K562 (cell line): ENCODE data around the gene PIWIL1. TPM values are rescaled to one million over a fixed set of nuclear protein-coding genes. Genes with fewer than 3 reads are reported as not detected.

Experiments used
- ATAC-seq: fragments of 200-7000 bp; cut with Tn5 transposase; 3 replicates; pipeline ENCODE4 v1.9.1; 2020; ENCODE audit warnings: moderate library complexity
- BruUV-seq: library from RNA; stranded (reverse); fragments of 400-500 nt; replicated peaks from 2 replicates; lab custom pipeline; 2021; lab: Mats Ljungman, UMichigan
- CTCF ChIA-PET: fragments of 300-600 bp; formaldehyde crosslinking; extraction: SDS; loops from one replicate; lab custom pipeline; 2021; ENCODE audit warnings: low intra/inter-chr PET ratio; lab: Yijun Ruan, JAX
- POLR2A ChIA-PET: fragments of 300-600, 350-650 bp; sonication (Branson Sonifier 250); formaldehyde crosslinking; extraction: SDS; loops from one replicate; lab custom pipeline; 2021; ENCODE audit warnings: antibody characterized with exemption, inconsistent platforms; lab: Yijun Ruan, JAX
- DNase-seq, 4 experiments: peaks; one replicate each; pipeline versions ENCODE4 v3.0.0 to v3.0.0-alpha.2; 2011 to 2018; ENCODE audit warnings: low spot score in 3 of 4, mixed read lengths in 3 of 4; ENCODE audit errors: extremely low read depth in 1 of 4
- FAIRE-seq: peaks from 2 replicates; lab custom pipeline; 2011; peaks lifted over from hg19 to GRCh38; lab: Jason Lieb, UNC
- H2AFZ ChIP-seq: 2 replicates; pipeline ENCODE4 v1.6.0; 2011; ENCODE audit warnings: low read depth, low read length, control low read depth, inconsistent platforms
- H3K27ac ChIP-seq: fragments of 200-600 bp; 3 replicates; pipeline ENCODE4 v1.8.0; 2011; ENCODE audit warnings: low read depth, mild to moderate bottlenecking, control low read depth, inconsistent platforms, low read length, moderate library complexity, mixed read lengths; ENCODE audit errors: extremely low read depth
- H3K27me3 ChIP-seq, 2 experiments: fragments of 300-600 bp in 1 of 2; 2 replicates in 1 of 2; 3 replicates in 1 of 2; pipeline versions ENCODE4 v1.6.0 to v1.8.0; 2011; ENCODE audit warnings: inconsistent platforms in 2 of 2, low read length in 2 of 2, mild to moderate bottlenecking in 1 of 2, mixed read lengths in 1 of 2, moderate library complexity in 1 of 2; ENCODE audit not compliant: control insufficient read depth in 2 of 2, insufficient read depth in 2 of 2
- H3K36me3 ChIP-seq: fragments of 300-600 bp; 3 replicates; pipeline ENCODE4 v1.8.0; 2011; ENCODE audit warnings: mild to moderate bottlenecking, low read length, inconsistent platforms; ENCODE audit not compliant: control insufficient read depth, insufficient read depth
- H3K4me1 ChIP-seq, 2 experiments: fragments of 200-600 bp in 1 of 2; replicated peaks in 1 of 2; 2 replicates in 1 of 2; 3 replicates in 1 of 2; pipeline versions ENCODE4 v1.5.1 to v1.8.0; 2011; ENCODE audit warnings: inconsistent platforms in 2 of 2, low read length in 2 of 2, mild to moderate bottlenecking in 1 of 2, mixed read lengths in 1 of 2, moderate library complexity in 1 of 2; ENCODE audit not compliant: control insufficient read depth in 2 of 2, insufficient read depth in 2 of 2
- H3K4me2 ChIP-seq: 2 replicates; pipeline ENCODE4 v1.6.1; 2011; ENCODE audit warnings: low read length, control low read depth, inconsistent platforms, mixed read lengths; ENCODE audit not compliant: insufficient read depth
- H3K4me3 ChIP-seq: fragments of 200-600 bp; sonication (generic), shearing (Covaris generic); 2 replicates; pipeline ENCODE4 v1.5.1; 2016; ENCODE audit warnings: control low read depth, inconsistent platforms
- H3K79me2 ChIP-seq: fragments of 200-600 bp; 3 replicates; pipeline ENCODE4 v1.8.0; 2011; ENCODE audit warnings: low read length, inconsistent platforms; ENCODE audit not compliant: control insufficient read depth, insufficient read depth
- H3K9ac ChIP-seq, 2 experiments: 2 replicates each; pipeline versions ENCODE4 v1.6.0 to v1.6.1; 2011; ENCODE audit warnings: low read depth in 2 of 2, low read length in 2 of 2, control low read depth in 1 of 2, inconsistent platforms in 1 of 2, mild to moderate bottlenecking in 1 of 2, mixed read lengths in 1 of 2; ENCODE audit not compliant: insufficient read depth in 1 of 2
- H3K9me1 ChIP-seq: one replicate; pipeline ENCODE4 v1.6.0; 2011; ENCODE audit warnings: inconsistent platforms, mild to moderate bottlenecking, low read length, moderate library complexity; ENCODE audit not compliant: control insufficient read depth, insufficient read depth
- H3K9me3 ChIP-seq: replicated peaks from 2 replicates; pipeline ENCODE4 v1.5.1; 2011; ENCODE audit warnings: low read depth, low read length, inconsistent platforms; ENCODE audit not compliant: control insufficient read depth, insufficient read depth
- H4K20me1 ChIP-seq: replicated peaks from 2 replicates; pipeline ENCODE4 v1.6.1; 2011; ENCODE audit warnings: low read length, inconsistent platforms, mixed read lengths; ENCODE audit not compliant: control insufficient read depth, insufficient read depth
- ADNP ChIP-seq: fragments of 200-800 bp; sonication (Bioruptor generic); IDR thresholded peaks from 2 replicates; pipeline ENCODE4 v1.6.1; 2016; ENCODE audit warnings: missing genetic modification characterization, missing compliant biosample characterization
- BCL6 ChIP-seq: fragments of 250-450 bp; sonication (Bioruptor Pico); IDR thresholded peaks from 2 replicates; pipeline ENCODE4 v1.4.0; 2020
- CBFA2T3 ChIP-seq: fragments of 450-650 bp; IDR thresholded peaks from 2 replicates; pipeline ENCODE4 v1.6.1; 2017
- CREB5 ChIP-seq: fragments of 250-450 bp; sonication (Bioruptor Pico); IDR thresholded peaks from 2 replicates; pipeline ENCODE4 v1.5.0; 2020; ENCODE audit warnings: mild to moderate bottlenecking
- FOXP1 ChIP-seq: sonication (generic); formaldehyde crosslinking; IDR thresholded peaks from 2 replicates; pipeline ENCODE4 v1.8.0; 2022; ENCODE audit warnings: mild to moderate bottlenecking, missing genetic modification reagents
- NFRKB ChIP-seq: fragments of 450-650 bp; IDR thresholded peaks from 2 replicates; pipeline ENCODE4 v1.6.1; 2016; ENCODE audit warnings: low read depth
- PKNOX1 ChIP-seq: fragments of 450-650 bp; IDR thresholded peaks from 2 replicates; pipeline ENCODE4 v1.6.1; 2016
- RNF2 ChIP-seq: sonication (generic); IDR thresholded peaks from 2 replicates; pipeline ENCODE4 v1.6.1; 2016
- SPI1 ChIP-seq: IDR thresholded peaks from 2 replicates; pipeline ENCODE4 v1.6.1; 2011; ENCODE audit warnings: low read depth, low read length, control low read depth, borderline replicate concordance
- ZC3H11A ChIP-seq: IDR thresholded peaks from 2 replicates; pipeline ENCODE4 v1.6.1; 2012; ENCODE audit warnings: low read depth, low read length, improper control_type of control experiment
- ZNF354B ChIP-seq: fragments of 250-450 bp; sonication (Bioruptor Pico); IDR thresholded peaks from 2 replicates; pipeline ENCODE4 v1.4.0; 2020
- ZNF449 ChIP-seq: fragments of 250-450 bp; sonication (Bioruptor Pico); IDR thresholded peaks from 2 replicates; pipeline ENCODE4 v1.8.0; 2022; ENCODE audit warnings: moderate library complexity, mild to moderate bottlenecking, inconsistent platforms
- ZNF583 ChIP-seq: fragments of 250-450 bp; sonication (Bioruptor Pico); IDR thresholded peaks from 2 replicates; pipeline ENCODE4 v1.4.0; 2020
- ZNF717 ChIP-seq: fragments of 250-450 bp; sonication (Bioruptor Pico); IDR thresholded peaks from 2 replicates; pipeline ENCODE4 v1.5.0; 2021
- ZNF77 ChIP-seq: fragments of 250-450 bp; sonication (Bioruptor Pico); IDR thresholded peaks from 2 replicates; pipeline ENCODE4 v1.5.0; 2020
- WGBS: fragments of 100-300 bp; shearing (Covaris generic); methylation state at CpG from one replicate; pipeline ENCODE4 v1.1.6; 2016; ENCODE audit warnings: low coverage, mixed read lengths; ENCODE audit not compliant: insufficient coverage; ENCODE audit errors: missing lambda C conversion rate; 5-methylcytosine and 5-hydroxymethylcytosine counted together
- in situ Hi-C: fragments of 300-500 bp; cut with MboI; formaldehyde crosslinking; loops from 4 replicates; pipeline ENCODE4 v1.15.0; 2018; ENCODE audit warnings: inconsistent platforms, mixed read lengths
- intact Hi-C: fragments of 100-400 bp; cut with micrococcal nuclease; formaldehyde crosslinking; loops from 2 replicates; pipeline ENCODE4 v1.14.2; 2022
- polyA plus RNA-seq, 8 experiments: library from polyadenylated mRNA; depleted of rRNA in 4 of 8; stranded (reverse) in 5 of 8; unstranded in 3 of 8; fragments of >200 nt; fragmentation: Nextera tagmentation in 2 of 8; fragmentation: Illumina TruSeq in 1 of 8; extraction: Ambion mirVana in 2 of 8; extraction: Trizol in 1 of 8; gene quantifications; 2 replicates each; pipeline versions ENCODE4 v1.2.1 to v1.2.3, GENCODE V29; 2011 to 2014; ENCODE audit warnings: inconsistent platforms in 1 of 8, missing spikeins in 1 of 8
- total RNA-seq, 7 experiments: library from RNA; depleted of rRNA in 6 of 7; stranded (reverse); fragments of >200 nt in 6 of 7; fragmentation: Illumina TruSeq in 2 of 7; extraction: Trizol in 2 of 7; gene quantifications; 2 replicates each; pipeline versions ENCODE4 v1.2.1 to v1.2.3, GENCODE V29; 2011 to 2021; ENCODE audit warnings: low replicate concordance in 1 of 7

Gene PIWIL1
- total and polyA plus RNA-seq, 9 of the 15 experiments (the other 6 are each of a cell fraction or from before 2014, with no cell fraction given), result not detected

- no TSS peak for BruUV-seq
- Histone ChIP-seq H3K4me3 (no peak overlapping the region), H3K36me3 (no peaks in the 10 kb centered on the region)
- TF ChIP-seq SPI1 (no peak), ZNF354B (CRISPR knock-in tag) (no peak), ZNF449 (CRISPR knock-in tag) (no peak), ZNF583 (CRISPR knock-in tag) (no peak), NFRKB (no peak), ZNF77 (CRISPR knock-in tag) (no peak), FOXP1 (CRISPR knock-in tag) (no peak), BCL6 (CRISPR knock-in tag) (no peak), PKNOX1 (no peak), ZNF717 (CRISPR knock-in tag) (no peak), ZC3H11A (no peak), RNF2 (no peak), ADNP (tag) (no peak), CBFA2T3 (no peak), CREB5 (no peak)
- TF ChIP-seq, all 486 proteins: peak for 0
- Histone ChIP-seq H3K79me2 (no peaks in the 10 kb centered on the region), H3K9me3 (no peaks in the 10 kb centered on the region), H3K4me2 (no peak overlapping the region), H2AFZ (no peak overlapping the region), H3K4me1 (peaks cover 0 to 7% of the 10 kb centered on the region in 2 experiments; a peak in 2 of 5 replicates), H3K9ac (no peak overlapping the region), H3K9me1 (no peaks in the 10 kb centered on the region), H3K27me3 (peaks cover 21 to 48% of the 10 kb centered on the region in 2 experiments), H3K27ac (no peak overlapping the region), H4K20me1 (0 out of 2 replicates have a peak, but pooled peaks cover 4% of the 10 kb centered on the region)
- no peak for FAIRE-seq
- in situ Hi-C loops, result no loop called here
- intact Hi-C loops, result no loop called here
- 0% methylated on average over 4 of the region's 4 CpGs for WGBS
- ChIA-PET POLR2A (no interaction called here), CTCF (no interaction called here)
- DNase-seq, result no peak
- ATAC-seq, result no peak
Measured at GRCh38 chr12:130420071-130420470, 82.4 kb downstream of the PIWIL1 start.
